ENCODE data around the gene IFNG-AS1.

DNA sequence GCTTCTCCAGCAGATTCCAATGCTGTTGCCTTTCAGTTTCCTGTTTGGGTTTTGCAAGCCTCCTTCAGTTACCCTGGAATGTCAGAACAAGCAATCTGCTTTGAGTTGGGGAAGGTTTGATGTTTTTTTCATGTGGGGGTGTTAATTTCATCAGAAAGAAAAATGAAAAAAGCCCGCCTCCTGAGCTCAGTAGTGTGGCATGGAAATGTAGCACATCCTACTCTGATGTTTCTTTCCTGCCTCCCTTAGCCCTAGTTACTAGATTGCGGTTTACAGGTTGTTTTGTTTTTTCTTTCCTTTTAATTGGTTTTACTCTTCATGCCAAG, 22.6 kb downstream of the IFNG-AS1 start:
- TF ChIP-seq CTCF (IDR thresholded peaks at IDR 0.05) (no peak), POLR2A (IDR thresholded peaks at IDR 0.05) (no peak)

All from heart left ventricle (tissue), 13 donors.